Stimulated activated naive CD4-positive, alpha-beta T cell (primary cell): Measurements from ENCODE around the gene TLE1.
"Not testable (repeated sequence)": the region's sequence is repeated elsewhere in the genome, so short reads cannot be mapped to it uniquely, and the experiment has no call there.

Experiments used
- DNase-seq, 6 experiments: peaks; one replicate each; lab custom pipeline; 2025; lab: John Stamatoyannopoulos, UW

The TLE1 gene

GRCh38 chr9:81622471-81623255 lies 66.7 kb downstream of the TLE1 start:
- no peak for DNase-seq

- DNase-seq, result no peak
These were observed 67.5 kb downstream of the TLE1 start for GRCh38 chr9:81621785-81622259.

- DNase-seq, result no peak
These were observed 68.2 kb downstream of the TLE1 start for GRCh38 chr9:81621118-81621517.

GRCh38 chr9:81620002-81620390 lies 69.4 kb downstream of the TLE1 start:
- DNase-seq, result no peak

GRCh38 chr9:81619353-81620001 lies 69.9 kb downstream of the TLE1 start:
- no peak for DNase-seq

GRCh38 chr9:81618923-81619322 lies 70.4 kb downstream of the TLE1 start:
- no peak for DNase-seq

- DNase-seq, result no peak
These were observed 73.2 kb downstream of the TLE1 start for GRCh38 chr9:81616141-81616540.

- DNase-seq, result no peak
These were observed 75.0 kb downstream of the TLE1 start for GRCh38 chr9:81614335-81614734.

- DNase-seq, result no peak
These were observed 76.1 kb downstream of the TLE1 start for GRCh38 chr9:81613002-81613812.

- no peak for DNase-seq
These were observed 77.7 kb downstream of the TLE1 start for GRCh38 chr9:81611664-81612063.

- DNase-seq, result no peak
These were observed 78.6 kb downstream of the TLE1 start for GRCh38 chr9:81610740-81611107.

GRCh38 chr9:81609782-81610739 lies 79.3 kb downstream of the TLE1 start:
- DNase-seq, result no peak

- DNase-seq, result no peak
These were observed 81.1 kb downstream of the TLE1 start for GRCh38 chr9:81608289-81608657.

- no peak for DNase-seq
These were observed 81.6 kb downstream of the TLE1 start for GRCh38 chr9:81607593-81608288.

- not testable (repeated sequence) for DNase-seq
These were observed 83.1 kb downstream of the TLE1 start for GRCh38 chr9:81606261-81606660.

GRCh38 chr9:81605170-81605670 lies 84.1 kb downstream of the TLE1 start:
- DNase-seq, result no peak

GRCh38 chr9:81604306-81605169 lies 84.8 kb downstream of the TLE1 start:
- no peak for DNase-seq

- DNase-seq, result no peak
These were observed 86.3 kb downstream of the TLE1 start for GRCh38 chr9:81602887-81603680.
